HG02973 (cell line): ENCODE results near the gene WDFY2.
A peak's percentile ranks its signal among the peaks of the same experiment; 100 is the strongest.

ENCODE experiments used
- ATAC-seq: cut with Tn5 transposase; IDR thresholded peaks from one replicate; pipeline ENCODE4 v1.9.1; 2021; ENCODE audit warnings: moderate library complexity; ENCODE audit not compliant: unreplicated experiment

WDFY2 gene

GRCh38 chr13:51733374-51734298, 149.4 kb downstream of the WDFY2 start:
- no peak for ATAC-seq

GRCh38 chr13:51734786-51735185, 150.5 kb downstream of the WDFY2 start:
- ATAC-seq, result no peak

- ATAC-seq, result no peak
Observed at GRCh38 chr13:51737609-51738008, 153.3 kb downstream of the WDFY2 start.

GRCh38 chr13:51738226-51738905, 154.1 kb downstream of the WDFY2 start:
- no peak for ATAC-seq

- ATAC-seq, result no peak
Observed at GRCh38 chr13:51739027-51739764, 154.9 kb downstream of the WDFY2 start.

GRCh38 chr13:51740698-51741097, 156.4 kb downstream of the WDFY2 start:
- no peak for ATAC-seq

GRCh38 chr13:51742031-51742430, 157.8 kb downstream of the WDFY2 start:
- ATAC-seq, result no peak

- no peak for ATAC-seq
Observed at GRCh38 chr13:51742611-51743010, 158.3 kb downstream of the WDFY2 start.

GRCh38 chr13:51745243-51745642, 161.0 kb downstream of the WDFY2 start:
- no peak for ATAC-seq

GRCh38 chr13:51746802-51747201, 162.5 kb downstream of the WDFY2 start:
- ATAC-seq, result no peak

- no peak for ATAC-seq
Observed at GRCh38 chr13:51747438-51748434, 163.5 kb downstream of the WDFY2 start.

- ATAC-seq, result no peak
Observed at GRCh38 chr13:51756651-51757050, 172.4 kb downstream of the WDFY2 start.

GRCh38 chr13:51758691-51759090, 174.4 kb downstream of the WDFY2 start:
- no peak for ATAC-seq

GRCh38 chr13:51759240-51759639, 175.0 kb downstream of the WDFY2 start:
- ATAC-seq, result no peak

GRCh38 chr13:51760592-51760991, 176.3 kb downstream of the WDFY2 start:
- ATAC-seq, result no peak

- no peak for ATAC-seq
Observed at GRCh38 chr13:51761643-51762350, 177.5 kb downstream of the WDFY2 start.

- ATAC-seq, result no peak
Observed at GRCh38 chr13:51763486-51763885, 179.2 kb downstream of the WDFY2 start.

- peak; percentile 87 for ATAC-seq
Observed at GRCh38 chr13:51764184-51765141, 180.2 kb downstream of the WDFY2 start.

- ATAC-seq, result no peak
Observed at GRCh38 chr13:51765142-51765515, 180.9 kb downstream of the WDFY2 start.
